GM18868 (cell line): ENCODE results near the gene KAT8.

Experiments used
- ATAC-seq: cut with Tn5 transposase; IDR thresholded peaks from one replicate; pipeline ENCODE4 v1.9.1; 2021; ENCODE audit warnings: mild to moderate bottlenecking, moderate library complexity; ENCODE audit not compliant: unreplicated experiment

KAT8 gene

DNA sequence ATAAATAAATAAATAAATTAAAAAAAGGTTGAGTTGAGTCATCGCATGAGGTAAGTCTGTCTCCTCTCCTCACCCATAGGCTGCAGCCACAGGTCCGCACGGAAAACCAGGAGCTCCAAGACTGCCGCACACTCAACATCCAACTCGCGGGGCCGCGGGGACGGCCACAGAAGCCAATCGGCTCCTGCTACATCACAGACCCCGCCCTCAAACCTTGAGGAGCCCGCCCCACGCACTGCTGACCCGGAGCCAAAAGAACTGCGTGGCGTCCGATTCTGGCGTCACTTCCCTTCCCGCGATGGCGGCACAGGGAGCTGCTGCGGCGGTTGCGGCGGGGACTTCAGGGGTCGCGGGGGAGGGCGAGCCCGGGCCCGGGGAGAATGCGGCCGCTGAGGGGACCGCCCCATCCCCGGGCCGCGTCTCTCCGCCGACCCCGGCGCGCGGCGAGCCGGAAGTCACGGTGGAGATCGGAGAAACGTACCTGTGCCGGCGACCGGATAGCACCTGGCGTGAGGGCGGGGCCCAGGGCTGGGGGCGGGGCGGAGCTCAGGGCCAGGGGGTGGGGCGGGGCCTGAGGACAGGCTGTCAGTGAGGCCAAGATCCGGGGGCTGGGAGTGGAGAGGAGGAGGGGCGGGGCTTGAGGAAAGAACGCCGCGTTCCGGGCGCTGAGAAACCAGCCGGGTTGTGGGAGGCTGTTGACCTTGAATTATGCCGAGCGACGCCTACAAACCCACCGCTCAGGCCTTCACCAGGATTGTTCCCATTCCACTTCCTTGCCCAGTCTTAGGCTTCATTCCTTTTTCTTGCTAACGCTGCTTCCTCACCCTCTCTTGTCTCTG is at the start of gene KAT8:
TSS of gene KAT8 (plus strand) at position 281 of the 839 bp plus-strand sequence. CDS start at position 299, 18 bp downstream.
- ATAC-seq, result peak; percentile 93

DNA sequence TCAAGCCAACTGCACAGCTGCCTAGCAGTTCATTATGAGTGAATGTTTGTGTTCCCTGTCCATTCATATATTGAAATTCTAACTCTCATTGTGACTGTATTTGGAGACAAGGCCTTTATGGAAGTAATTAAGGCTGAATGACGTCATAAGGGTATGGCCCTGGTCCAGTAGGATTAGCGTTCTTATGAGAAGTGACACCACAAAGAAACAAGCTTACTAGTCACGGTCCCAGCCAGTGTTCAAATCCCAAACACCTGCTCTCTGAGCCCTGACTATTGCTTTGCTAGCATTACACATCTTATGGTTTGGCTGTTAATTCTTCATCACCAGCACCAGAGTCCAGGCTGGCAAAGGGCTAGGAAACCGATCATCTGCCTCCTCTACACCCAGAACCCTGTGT is 45.6 kb upstream of the KAT8 start:
- ATAC-seq, result no peak

DNA sequence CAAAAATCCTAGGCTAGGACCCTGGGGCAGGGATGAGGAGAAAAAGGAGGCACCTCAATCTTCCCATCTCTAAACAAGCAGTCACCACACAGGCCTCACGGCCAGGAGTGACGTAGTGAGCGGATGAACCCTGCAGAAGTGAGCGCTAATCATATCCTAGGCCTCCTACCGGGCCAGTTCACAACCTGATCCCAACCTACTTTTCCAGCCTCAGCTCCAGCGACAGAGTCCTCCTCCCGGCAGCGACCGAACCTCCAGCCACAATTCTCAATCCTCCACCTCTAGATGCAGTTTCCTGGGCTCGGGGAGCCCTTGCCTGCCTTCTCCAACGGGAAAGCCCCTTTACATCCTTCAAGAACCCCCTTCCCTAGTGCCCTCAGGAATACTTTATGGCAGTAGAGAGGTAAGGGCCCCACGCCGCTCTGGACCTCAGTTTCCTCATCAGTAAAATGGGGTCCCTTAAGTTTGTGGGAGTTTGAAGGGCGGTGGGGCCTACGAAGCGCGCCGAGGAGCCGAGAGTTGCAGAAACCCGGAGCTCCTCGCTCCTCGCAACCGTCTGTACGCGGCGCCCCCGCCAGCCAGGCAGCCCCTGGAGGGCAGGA is 44.8 kb upstream of the KAT8 start:
- no peak for ATAC-seq

DNA sequence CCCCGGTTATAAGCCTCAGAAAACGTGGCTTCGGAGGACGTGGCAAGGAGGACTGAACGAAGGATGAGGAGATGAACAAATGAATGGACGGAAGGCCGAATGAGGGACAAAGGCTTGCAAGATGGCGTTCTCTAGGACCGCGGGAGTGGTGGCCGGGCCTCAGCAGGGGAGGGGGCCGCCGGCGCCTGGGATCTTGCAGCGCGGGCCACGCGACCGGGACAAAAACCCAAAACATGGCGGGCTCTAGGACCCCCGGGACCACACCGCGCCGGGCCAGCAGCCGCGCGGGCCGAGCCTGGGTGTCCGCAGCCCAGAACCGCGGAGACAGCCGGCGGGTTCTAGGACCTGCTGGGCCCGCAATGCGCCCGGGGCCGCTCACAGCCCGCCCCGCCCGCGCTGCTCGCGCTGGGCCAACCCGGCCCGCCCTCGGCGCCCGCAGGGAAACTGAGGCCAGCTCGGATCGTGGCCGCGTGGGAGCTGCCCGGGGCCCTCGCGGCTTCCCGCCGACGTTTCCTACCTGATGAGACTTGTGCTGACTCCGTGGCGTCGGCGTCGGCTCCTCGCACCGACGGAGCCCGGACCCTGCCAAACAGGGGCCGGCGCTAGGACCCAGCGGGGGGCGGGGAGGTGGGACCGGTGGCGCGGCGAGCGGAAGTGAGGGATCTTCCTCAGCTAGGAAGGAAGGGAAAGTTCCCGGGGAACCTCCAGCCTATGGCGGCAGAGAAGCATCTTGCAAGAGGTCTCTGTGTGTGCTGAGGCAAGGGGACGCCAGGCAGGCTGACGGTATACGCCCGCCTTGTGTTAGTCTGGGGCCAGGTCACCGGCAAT is 44.1 kb upstream of the KAT8 start:
- peak; percentile 51 for ATAC-seq

DNA sequence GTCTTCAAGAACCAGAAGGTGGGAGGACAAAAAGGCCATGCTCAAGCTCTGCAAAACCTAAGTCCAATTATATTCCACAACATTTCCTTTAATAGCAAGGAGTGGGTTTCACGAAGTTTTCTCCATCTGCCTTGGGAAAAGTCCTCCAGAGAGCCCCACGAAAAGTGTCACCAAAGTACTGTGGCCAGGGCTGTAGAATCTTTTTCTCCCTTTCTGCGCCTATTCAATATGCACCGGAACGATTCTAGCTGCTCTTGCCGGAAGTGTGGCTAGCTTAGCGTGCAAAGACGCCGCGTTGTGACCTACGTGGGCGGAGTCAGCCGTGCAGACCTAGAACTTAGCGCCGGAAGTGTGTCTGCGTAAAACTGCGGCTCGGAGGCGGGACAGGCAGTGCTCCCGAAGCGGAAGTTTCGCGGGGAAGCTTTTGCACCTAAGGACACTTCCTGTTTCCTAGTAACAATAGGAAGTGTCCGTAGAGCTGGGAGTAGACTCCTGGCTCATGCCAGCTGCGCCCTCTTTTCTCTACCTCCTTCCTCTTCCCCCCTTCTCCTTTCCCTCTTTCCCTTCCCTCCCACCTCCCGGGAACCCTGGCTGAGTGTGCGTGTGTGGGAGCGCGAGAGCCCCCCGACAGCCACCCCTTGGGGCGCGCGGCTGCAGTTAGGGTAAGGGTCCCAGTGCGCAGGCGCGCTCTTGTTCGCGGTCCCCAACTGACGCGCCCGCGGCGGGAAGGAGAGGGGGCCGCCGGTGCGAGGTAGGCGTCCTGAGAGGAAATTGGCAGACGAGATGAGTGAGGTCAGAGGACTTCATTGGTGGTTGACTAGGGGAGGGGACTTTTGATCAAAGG is 43.3 kb upstream of the KAT8 start, which contains the start of the genes ZNF646 and ZNF668:
TSS of gene ZNF646 (plus strand) at position 453 of the 844 bp plus-strand sequence. CDS start 1,903 bp downstream, outside the sequence.
TSS of gene ZNF668 (minus strand) at position 271 of the 844 bp plus-strand sequence. CDS start 9,781 bp downstream, outside the sequence.
- ATAC-seq, result peak; percentile 62

DNA sequence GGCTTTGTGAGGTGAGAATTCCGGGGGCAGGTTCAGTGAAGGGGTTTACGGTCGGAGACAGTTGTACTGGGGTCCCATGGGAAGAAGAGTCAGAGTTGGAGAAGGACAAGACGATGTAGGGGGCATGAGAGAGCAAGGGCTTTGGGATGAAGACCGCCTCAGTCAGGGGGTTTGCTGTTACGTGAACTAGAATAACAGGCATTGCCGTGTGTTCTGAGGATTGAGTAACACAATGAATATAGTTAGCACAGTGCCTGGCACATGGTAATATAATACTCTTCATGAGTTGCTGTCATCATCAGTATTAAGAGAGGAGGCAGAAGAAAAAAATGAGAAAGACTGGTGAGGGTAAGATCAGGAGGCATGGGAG is 42.7 kb upstream of the KAT8 start:
- no peak for ATAC-seq

DNA sequence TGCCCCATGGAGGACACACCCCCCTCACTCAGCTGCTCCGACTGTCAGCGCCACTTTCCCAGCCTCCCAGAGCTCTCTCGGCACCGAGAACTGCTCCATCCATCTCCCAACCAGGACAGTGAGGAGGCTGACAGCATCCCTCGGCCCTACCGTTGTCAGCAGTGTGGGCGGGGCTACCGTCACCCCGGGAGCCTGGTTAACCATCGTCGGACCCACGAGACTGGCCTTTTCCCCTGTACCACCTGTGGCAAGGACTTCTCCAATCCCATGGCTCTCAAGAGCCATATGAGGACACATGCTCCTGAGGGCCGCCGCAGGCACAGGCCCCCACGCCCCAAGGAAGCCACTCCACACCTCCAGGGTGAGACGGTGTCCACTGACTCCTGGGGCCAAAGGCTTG is 41.1 kb upstream of the KAT8 start:
- ATAC-seq, result no peak

DNA sequence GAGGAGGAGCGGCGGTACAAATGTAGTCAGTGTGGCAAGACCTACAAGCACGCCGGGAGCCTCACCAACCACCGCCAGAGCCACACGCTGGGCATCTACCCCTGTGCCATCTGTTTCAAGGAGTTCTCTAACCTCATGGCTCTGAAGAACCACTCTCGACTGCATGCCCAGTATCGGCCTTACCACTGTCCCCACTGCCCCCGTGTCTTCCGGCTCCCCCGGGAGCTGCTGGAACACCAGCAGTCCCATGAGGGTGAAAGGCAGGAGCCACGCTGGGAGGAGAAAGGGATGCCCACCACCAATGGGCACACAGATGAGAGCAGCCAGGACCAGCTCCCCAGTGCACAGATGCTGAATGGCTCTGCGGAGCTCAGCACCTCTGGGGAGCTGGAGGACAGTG is 40.4 kb upstream of the KAT8 start:
- no peak for ATAC-seq

DNA sequence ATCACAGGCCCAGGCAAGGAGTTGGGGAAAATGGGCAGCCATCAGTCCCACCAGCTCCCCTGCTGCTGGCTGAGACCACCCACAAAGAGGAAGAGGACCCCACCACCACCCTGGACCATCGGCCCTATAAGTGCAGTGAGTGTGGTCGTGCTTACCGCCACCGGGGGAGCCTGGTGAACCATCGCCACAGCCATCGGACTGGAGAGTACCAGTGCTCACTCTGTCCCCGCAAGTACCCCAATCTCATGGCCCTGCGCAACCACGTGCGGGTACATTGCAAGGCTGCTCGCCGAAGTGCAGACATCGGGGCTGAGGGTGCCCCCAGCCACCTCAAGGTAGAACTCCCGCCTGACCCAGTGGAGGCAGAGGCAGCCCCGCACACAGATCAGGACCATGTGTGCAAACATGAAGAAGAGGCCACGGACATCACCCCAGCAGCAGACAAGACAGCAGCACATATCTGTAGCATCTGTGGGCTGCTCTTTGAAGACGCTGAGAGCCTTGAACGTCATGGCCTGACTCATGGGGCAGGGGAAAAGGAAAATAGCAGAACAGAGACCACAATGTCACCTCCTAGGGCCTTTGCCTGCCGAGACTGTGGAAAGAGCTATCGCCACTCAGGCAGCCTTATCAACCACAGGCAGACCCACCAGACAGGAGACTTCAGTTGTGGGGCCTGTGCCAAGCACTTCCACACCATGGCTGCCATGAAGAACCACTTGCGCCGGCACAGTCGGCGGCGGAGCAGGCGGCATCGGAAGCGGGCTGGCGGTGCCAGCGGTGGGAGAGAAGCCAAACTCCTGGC is 39.7 kb upstream of the KAT8 start:
- no peak for ATAC-seq

DNA sequence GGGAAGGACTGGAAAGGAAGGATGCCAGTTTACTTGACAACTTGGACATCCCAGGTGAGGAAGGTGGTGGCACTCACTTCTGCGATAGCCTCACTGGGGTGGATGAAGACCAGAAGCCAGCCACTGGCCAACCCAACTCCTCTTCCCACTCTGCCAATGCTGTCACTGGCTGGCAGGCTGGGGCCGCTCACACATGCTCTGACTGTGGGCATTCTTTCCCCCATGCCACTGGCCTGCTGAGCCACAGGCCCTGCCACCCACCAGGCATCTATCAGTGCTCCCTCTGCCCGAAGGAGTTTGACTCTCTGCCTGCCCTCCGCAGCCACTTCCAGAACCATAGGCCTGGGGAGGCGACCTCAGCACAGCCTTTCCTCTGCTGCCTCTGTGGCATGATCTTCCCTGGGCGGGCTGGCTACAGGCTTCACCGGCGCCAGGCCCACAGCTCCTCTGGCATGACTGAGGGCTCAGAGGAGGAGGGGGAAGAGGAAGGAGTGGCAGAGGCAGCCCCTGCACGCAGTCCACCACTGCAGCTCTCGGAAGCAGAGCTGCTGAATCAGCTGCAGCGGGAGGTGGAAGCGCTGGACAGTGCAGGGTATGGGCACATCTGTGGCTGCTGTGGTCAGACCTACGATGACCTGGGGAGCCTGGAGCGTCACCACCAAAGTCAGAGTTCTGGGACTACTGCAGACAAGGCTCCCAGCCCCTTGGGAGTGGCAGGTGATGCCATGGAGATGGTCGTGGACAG is 38.7 kb upstream of the KAT8 start:
- ATAC-seq, result no peak

DNA sequence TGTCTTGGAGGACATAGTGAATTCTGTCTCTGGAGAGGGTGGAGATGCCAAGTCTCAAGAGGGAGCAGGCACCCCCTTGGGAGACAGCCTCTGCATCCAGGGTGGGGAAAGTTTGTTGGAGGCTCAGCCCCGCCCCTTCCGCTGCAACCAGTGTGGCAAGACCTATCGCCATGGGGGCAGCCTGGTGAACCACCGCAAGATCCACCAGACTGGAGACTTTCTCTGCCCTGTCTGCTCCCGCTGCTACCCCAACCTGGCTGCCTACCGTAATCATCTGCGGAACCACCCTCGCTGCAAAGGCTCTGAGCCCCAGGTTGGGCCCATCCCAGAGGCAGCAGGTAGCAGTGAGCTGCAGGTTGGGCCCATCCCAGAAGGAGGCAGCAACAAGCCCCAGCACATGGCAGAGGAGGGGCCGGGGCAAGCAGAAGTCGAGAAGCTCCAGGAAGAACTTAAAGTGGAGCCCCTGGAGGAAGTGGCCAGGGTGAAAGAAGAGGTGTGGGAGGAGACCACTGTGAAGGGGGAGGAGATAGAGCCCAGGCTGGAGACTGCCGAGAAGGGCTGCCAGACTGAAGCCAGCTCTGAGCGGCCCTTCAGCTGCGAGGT is 38.0 kb upstream of the KAT8 start:
- ATAC-seq, result no peak

DNA sequence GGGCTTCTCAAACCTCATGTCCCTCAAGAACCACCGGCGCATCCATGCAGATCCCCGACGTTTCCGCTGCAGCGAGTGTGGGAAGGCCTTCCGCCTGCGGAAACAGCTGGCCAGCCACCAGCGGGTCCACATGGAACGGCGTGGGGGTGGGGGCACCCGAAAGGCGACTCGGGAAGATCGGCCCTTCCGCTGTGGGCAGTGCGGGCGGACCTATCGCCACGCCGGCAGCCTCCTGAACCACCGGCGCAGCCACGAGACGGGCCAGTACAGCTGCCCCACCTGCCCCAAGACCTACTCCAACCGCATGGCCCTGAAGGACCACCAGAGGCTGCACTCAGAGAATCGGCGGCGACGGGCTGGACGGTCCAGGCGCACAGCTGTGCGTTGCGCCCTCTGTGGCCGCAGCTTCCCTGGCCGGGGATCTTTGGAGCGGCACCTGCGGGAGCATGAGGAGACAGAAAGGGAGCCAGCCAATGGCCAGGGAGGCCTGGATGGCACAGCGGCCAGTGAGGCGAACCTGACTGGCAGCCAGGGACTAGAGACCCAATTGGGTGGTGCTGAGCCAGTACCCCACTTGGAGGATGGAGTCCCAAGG is 37.3 kb upstream of the KAT8 start:
- ATAC-seq, result no peak

DNA sequence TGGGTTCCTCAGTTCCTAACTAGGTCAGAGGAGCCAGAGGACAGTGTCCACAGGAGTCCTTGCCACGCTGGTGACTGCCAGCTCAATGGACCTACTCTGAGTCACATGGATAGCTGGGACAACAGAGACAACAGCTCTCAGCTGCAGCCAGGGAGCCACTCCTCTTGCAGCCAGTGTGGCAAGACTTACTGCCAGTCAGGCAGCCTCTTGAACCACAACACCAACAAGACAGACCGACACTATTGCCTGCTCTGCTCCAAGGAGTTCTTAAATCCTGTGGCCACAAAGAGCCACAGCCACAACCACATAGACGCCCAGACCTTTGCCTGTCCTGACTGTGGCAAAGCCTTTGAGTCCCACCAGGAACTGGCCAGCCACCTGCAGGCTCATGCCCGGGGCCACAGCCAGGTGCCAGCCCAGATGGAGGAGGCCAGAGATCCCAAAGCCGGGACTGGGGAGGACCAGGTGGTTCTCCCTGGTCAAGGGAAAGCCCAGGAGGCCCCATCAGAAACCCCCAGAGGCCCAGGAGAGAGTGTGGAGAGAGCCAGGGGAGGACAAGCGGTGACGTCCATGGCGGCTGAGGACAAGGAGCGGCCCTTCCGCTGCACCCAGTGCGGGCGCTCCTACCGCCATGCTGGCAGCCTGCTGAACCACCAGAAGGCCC is 36.6 kb upstream of the KAT8 start:
- no peak for ATAC-seq

DNA sequence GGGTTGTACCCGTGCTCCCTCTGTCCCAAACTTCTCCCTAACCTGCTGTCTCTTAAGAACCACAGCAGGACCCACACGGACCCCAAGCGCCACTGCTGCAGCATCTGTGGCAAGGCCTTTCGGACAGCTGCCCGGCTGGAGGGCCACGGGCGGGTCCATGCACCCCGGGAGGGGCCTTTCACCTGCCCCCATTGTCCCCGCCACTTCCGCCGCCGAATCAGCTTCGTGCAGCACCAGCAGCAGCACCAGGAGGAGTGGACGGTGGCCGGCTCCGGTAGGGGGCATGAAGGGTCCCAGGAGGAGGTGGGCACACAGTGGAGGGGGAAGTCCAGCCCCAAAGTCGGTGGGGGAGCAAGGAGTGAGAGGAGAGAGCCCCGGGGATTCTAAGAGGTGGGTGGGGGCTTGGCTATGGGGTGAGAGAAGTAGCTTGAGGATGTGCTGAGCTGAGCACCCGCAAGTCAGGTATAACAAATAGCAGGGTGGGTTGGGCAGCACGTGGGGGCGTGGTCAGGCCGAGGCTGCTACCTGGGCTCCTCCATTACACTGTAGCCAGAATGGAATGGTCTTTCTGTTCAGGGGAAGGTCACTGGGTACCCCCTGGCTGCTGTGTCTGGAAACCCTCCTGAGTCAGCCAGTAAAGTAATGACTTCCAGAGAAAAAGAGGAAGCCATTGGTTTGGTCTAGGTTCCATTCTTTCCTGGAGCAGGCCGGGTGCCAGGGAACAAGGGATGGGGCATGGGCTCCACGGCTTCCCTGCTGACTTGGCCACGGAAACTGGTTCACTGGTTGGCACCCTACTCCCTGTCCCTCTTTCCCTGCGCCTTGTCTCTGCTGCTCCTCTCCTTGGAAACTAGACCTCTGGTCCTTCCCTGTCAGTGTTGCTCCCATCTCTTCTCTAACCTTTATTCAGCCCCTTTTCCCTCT is 35.8 kb upstream of the KAT8 start:
- no peak for ATAC-seq

DNA sequence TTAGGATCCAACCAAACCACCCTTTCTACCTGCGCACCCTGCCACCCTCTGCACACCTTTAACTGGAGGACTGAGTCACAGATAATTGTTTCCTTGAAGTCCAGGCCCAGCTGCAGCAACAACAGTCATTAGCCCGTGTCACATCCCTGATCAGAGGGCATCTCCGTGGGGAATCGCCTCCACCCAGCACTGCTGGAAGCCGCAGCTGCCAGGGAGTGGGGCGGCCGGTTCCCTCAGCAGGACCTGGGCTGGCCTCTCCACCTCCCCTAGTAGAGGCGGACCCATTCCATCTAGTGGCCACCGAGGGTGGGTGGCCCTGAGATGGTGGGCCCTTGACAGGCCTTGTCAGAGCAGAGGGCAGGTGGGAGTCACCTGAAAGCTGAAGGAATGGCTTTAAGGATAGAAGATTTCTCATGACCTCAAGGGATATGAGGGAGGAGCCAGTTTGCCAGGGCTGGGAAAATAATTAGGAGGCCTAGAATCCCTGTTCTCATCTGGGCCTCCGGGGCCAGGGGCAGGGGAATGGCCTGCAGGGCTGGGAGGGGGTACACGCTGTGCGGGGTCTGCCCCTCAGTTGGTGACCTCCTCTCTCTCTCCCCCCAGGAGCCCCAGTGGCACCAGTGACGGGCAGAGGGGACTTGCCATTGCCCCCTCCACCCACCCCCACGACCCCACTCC is 35.0 kb upstream of the KAT8 start:
- no peak for ATAC-seq

DNA sequence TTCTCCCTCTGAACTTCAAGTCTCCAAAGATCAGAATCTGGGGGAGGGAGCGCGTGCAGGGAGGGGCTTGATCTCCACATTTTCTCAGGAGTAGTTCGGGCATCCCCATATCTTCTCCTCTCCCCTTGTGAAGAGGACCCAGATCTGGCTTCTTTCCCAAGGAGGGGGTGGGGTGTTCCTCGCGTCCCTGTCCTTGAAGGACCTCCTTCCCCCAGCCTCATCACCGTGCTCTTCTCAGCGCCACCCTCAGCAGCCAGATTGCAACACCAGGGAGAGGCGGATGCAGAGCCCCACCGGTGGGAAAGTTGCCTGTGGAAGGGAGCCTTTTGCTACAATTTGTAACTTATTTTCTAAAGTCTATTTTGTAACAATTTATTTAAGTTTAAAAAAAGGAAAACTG is 34.4 kb upstream of the KAT8 start:
- ATAC-seq, result no peak
